ENCODE results near the gene CTNNA3.

The CTNNA3 gene

GRCh38 chr10:66283064-66283463 lies 1412.9 kb downstream of the CTNNA3 start:
- H3K4me3 ChIP-seq (ENCODE audit: low read length) = no peak overlapping the region
- DNase-seq (ENCODE audit: low read depth) = no peak
- no peak for TF ChIP-seq CTCF (conservative IDR thresholded peaks at IDR 0.05; ENCODE audit: low read depth, low read length)

GRCh38 chr10:66281327-66281726 lies 1414.7 kb downstream of the CTNNA3 start:
- TF ChIP-seq CTCF (conservative IDR thresholded peaks at IDR 0.05; ENCODE audit: low read depth, low read length) = no peak
- H3K4me3 ChIP-seq (ENCODE audit: low read length) = no peak overlapping the region
- no peak for DNase-seq (ENCODE audit: low read depth)

GRCh38 chr10:66277481-66277880 lies 1418.5 kb downstream of the CTNNA3 start:
- H3K4me3 ChIP-seq (ENCODE audit: low read length) = no peak overlapping the region
- peak; percentile 28 for TF ChIP-seq CTCF (conservative IDR thresholded peaks at IDR 0.05; ENCODE audit: low read depth, low read length)
- DNase-seq (ENCODE audit: low read depth) = no peak

GRCh38 chr10:66273966-66274519 lies 1422.0 kb downstream of the CTNNA3 start:
- H3K4me3 ChIP-seq (ENCODE audit: low read length) = no peak overlapping the region
- no peak for DNase-seq (ENCODE audit: low read depth)
- TF ChIP-seq CTCF (conservative IDR thresholded peaks at IDR 0.05; ENCODE audit: low read depth, low read length) = no peak

GRCh38 chr10:66265398-66265797 lies 1430.6 kb downstream of the CTNNA3 start:
- DNase-seq (ENCODE audit: low read depth) = no peak
- TF ChIP-seq CTCF (conservative IDR thresholded peaks at IDR 0.05; ENCODE audit: low read depth, low read length) = no peak
- H3K4me3 ChIP-seq (ENCODE audit: low read length) = no peak overlapping the region

- H3K4me3 ChIP-seq (ENCODE audit: low read length) = no peak overlapping the region
- no peak for DNase-seq (ENCODE audit: low read depth)
- no peak for TF ChIP-seq CTCF (conservative IDR thresholded peaks at IDR 0.05; ENCODE audit: low read depth, low read length)
Observed at GRCh38 chr10:66259836-66260235, 1436.2 kb downstream of the CTNNA3 start.

- no peak for DNase-seq (ENCODE audit: low read depth)
- H3K4me3 ChIP-seq (ENCODE audit: low read length) = no peak overlapping the region
- no peak for TF ChIP-seq CTCF (conservative IDR thresholded peaks at IDR 0.05; ENCODE audit: low read depth, low read length)
Observed at GRCh38 chr10:66258693-66259092, 1437.3 kb downstream of the CTNNA3 start.

All from retinal pigment epithelial cell (primary cell).